Activated naive CD4-positive, alpha-beta T cell treated with anti-CD3 and anti-CD28 coated beads, Interleukin-2, amount 10 ng/mL, durations not matched to agents 7 days and 5 days (primary cell): Measurements from ENCODE around the gene ALOX5.
"Not testable (repeated sequence)": the region's sequence is repeated elsewhere in the genome, so short reads cannot be mapped to it uniquely, and the experiment has no call there.

Source experiments
- CTCF ChIA-PET: fragments of 350-600 bp; sonication (Branson Sonifier 250); formaldehyde crosslinking; loops from one replicate; lab custom pipeline; 2021; ENCODE audit warnings: antibody characterized with exemption; lab: Charles Lee
- DNase-seq: peaks from one replicate; pipeline ENCODE4 v3.0.0-alpha.2; 2020
- H3K27ac Mint-ChIP-seq: one replicate; pipeline ENCODE4 v1.8.0; 2021; ENCODE audit warnings: mild to moderate bottlenecking, moderate library complexity, mixed read lengths
- H3K27me3 Mint-ChIP-seq: one replicate; pipeline ENCODE4 v1.8.0; 2021; ENCODE audit warnings: mild to moderate bottlenecking, mixed read lengths
- H3K36me3 Mint-ChIP-seq: one replicate; pipeline ENCODE4 v1.8.0; 2021; ENCODE audit warnings: mixed read lengths
- H3K4me1 Mint-ChIP-seq: one replicate; pipeline ENCODE4 v1.8.0; 2021; ENCODE audit warnings: mixed read lengths
- H3K4me3 Mint-ChIP-seq: one replicate; pipeline ENCODE4 v1.8.0; 2021; ENCODE audit warnings: mild to moderate bottlenecking, moderate library complexity, mixed read lengths
- H3K9me3 Mint-ChIP-seq: one replicate; pipeline ENCODE4 v1.8.0; 2021; ENCODE audit warnings: mixed read lengths

Gene ALOX5

GRCh38 chr10:45379891-45380540, 6.0 kb downstream of the ALOX5 start:
- H3K9me3 Mint-ChIP-seq, result no peaks in the 10 kb centered on the region
- CTCF ChIA-PET, result interaction anchor here (1.2 kb wide), 1 partner anchor 85 kb away, joined by 3 read pairs; no protein-coding TSS in a partner anchor
- no peak for DNase-seq
- H3K27me3 Mint-ChIP-seq, result peaks cover 27% of the 10 kb centered on the region
- no peak overlapping the region for H3K27ac Mint-ChIP-seq
- H3K4me3 Mint-ChIP-seq, result no peak overlapping the region
- H3K36me3 Mint-ChIP-seq, result no peaks in the 10 kb centered on the region
- H3K4me1 Mint-ChIP-seq, result peaks cover 18% of the 10 kb centered on the region

GRCh38 chr10:45380903-45381620, 7.0 kb downstream of the ALOX5 start:
- Mint-ChIP-seq H3K4me3 (no peak overlapping the region), H3K36me3 (peaks cover 2% of the 10 kb centered on the region), H3K4me1 (peaks cover 9% of the 10 kb centered on the region), H3K9me3 (no peaks in the 10 kb centered on the region), H3K27ac (no peak overlapping the region), H3K27me3 (peaks cover 25% of the 10 kb centered on the region)
- CTCF ChIA-PET, result interaction anchor here (1.2 kb wide), 1 partner anchor 84 kb away, joined by 3 read pairs; no protein-coding TSS in a partner anchor
- no peak for DNase-seq

- Mint-ChIP-seq H3K27me3 (peaks cover 26% of the 10 kb centered on the region), H3K36me3 (peaks cover 5% of the 10 kb centered on the region), H3K4me3 (no peak overlapping the region), H3K27ac (no peak overlapping the region), H3K9me3 (no peaks in the 10 kb centered on the region), H3K4me1 (no peaks in the 10 kb centered on the region)
- no peak for DNase-seq
- CTCF ChIA-PET, result no interaction called here
Measured at GRCh38 chr10:45382591-45382990, 8.6 kb downstream of the ALOX5 start.

- CTCF ChIA-PET, result no interaction called here
- peaks cover 6% of the 10 kb centered on the region for H3K36me3 Mint-ChIP-seq
Measured at GRCh38 chr10:45383682-45384330, 9.8 kb downstream of the ALOX5 start.

GRCh38 chr10:45386657-45387056, 12.6 kb downstream of the ALOX5 start:
- H3K4me1 Mint-ChIP-seq, result no peaks in the 10 kb centered on the region
- H3K36me3 Mint-ChIP-seq, result peaks cover 7% of the 10 kb centered on the region
- no peak overlapping the region for H3K4me3 Mint-ChIP-seq
- H3K9me3 Mint-ChIP-seq, result peaks cover 6% of the 10 kb centered on the region
- CTCF ChIA-PET, result no interaction called here
- no peak overlapping the region for H3K27ac Mint-ChIP-seq
- peaks cover 27% of the 10 kb centered on the region for H3K27me3 Mint-ChIP-seq
- no peak for DNase-seq

More at GRCh38 chr10:45383682-45384330, 9.8 kb downstream of the ALOX5 start:
- peaks cover 1% of the 10 kb centered on the region for H3K9me3 Mint-ChIP-seq
- no peaks in the 10 kb centered on the region for H3K4me1 Mint-ChIP-seq
- DNase-seq, result no peak
- no peak overlapping the region for H3K27ac Mint-ChIP-seq
- no peak overlapping the region for H3K4me3 Mint-ChIP-seq
- H3K27me3 Mint-ChIP-seq, result peaks cover 27% of the 10 kb centered on the region

GRCh38 chr10:45387096-45387893, 13.3 kb downstream of the ALOX5 start:
- DNase-seq, result no peak
- Mint-ChIP-seq H3K4me1 (no peaks in the 10 kb centered on the region), H3K36me3 (peaks cover 7% of the 10 kb centered on the region), H3K27ac (no peak overlapping the region), H3K4me3 (no peak overlapping the region), H3K27me3 (peaks cover 27% of the 10 kb centered on the region), H3K9me3 (peaks cover 6% of the 10 kb centered on the region)
- CTCF ChIA-PET, result no interaction called here

- peaks cover 10% of the 10 kb centered on the region for H3K9me3 Mint-ChIP-seq
- peaks cover 27% of the 10 kb centered on the region for H3K27me3 Mint-ChIP-seq
- DNase-seq, H3K36me3 Mint-ChIP-seq, CTCF ChIA-PET, H3K27ac Mint-ChIP-seq, H3K4me1 Mint-ChIP-seq, H3K4me3 Mint-ChIP-seq: not testable (repeated sequence)
Measured at GRCh38 chr10:45389671-45390070, 15.7 kb downstream of the ALOX5 start.

GRCh38 chr10:45391636-45392035, 17.6 kb downstream of the ALOX5 start:
- H3K36me3 Mint-ChIP-seq, result peaks cover 11% of the 10 kb centered on the region
- H3K4me1 Mint-ChIP-seq, H3K4me3 Mint-ChIP-seq, CTCF ChIA-PET, DNase-seq, H3K27ac Mint-ChIP-seq: not testable (repeated sequence)
- H3K9me3 Mint-ChIP-seq, result peaks cover 18% of the 10 kb centered on the region
- H3K27me3 Mint-ChIP-seq, result peaks cover 25% of the 10 kb centered on the region

- Mint-ChIP-seq H3K4me1 (no peaks in the 10 kb centered on the region), H3K27me3 (peaks cover 16% of the 10 kb centered on the region), H3K36me3 (peaks cover 16% of the 10 kb centered on the region), H3K9me3 (peaks cover 13% of the 10 kb centered on the region), H3K27ac (no peak overlapping the region), H3K4me3 (no peak overlapping the region)
- CTCF ChIA-PET, result no interaction called here
- no peak for DNase-seq
Measured at GRCh38 chr10:45395554-45395953, 21.5 kb downstream of the ALOX5 start.

GRCh38 chr10:45398595-45398994, 24.6 kb downstream of the ALOX5 start:
- H3K4me1 Mint-ChIP-seq, result no peaks in the 10 kb centered on the region
- H3K27me3 Mint-ChIP-seq, result peaks cover 32% of the 10 kb centered on the region
- H3K27ac Mint-ChIP-seq, result no peak overlapping the region
- DNase-seq, result no peak
- CTCF ChIA-PET, result interaction anchor here (1.0 kb wide), 1 partner anchor 67 kb away, joined by 3 read pairs; no protein-coding TSS in a partner anchor
- peaks cover 17% of the 10 kb centered on the region for H3K36me3 Mint-ChIP-seq
- H3K9me3 Mint-ChIP-seq, result peaks cover 13% of the 10 kb centered on the region
- H3K4me3 Mint-ChIP-seq, result no peak overlapping the region

GRCh38 chr10:45399113-45399512, 25.1 kb downstream of the ALOX5 start:
- CTCF ChIA-PET, result no interaction called here
- H3K27me3 Mint-ChIP-seq, result peaks cover 37% of the 10 kb centered on the region
- peaks cover 9% of the 10 kb centered on the region for H3K9me3 Mint-ChIP-seq
- no peak overlapping the region for H3K27ac Mint-ChIP-seq
- DNase-seq, result no peak
- H3K4me1 Mint-ChIP-seq, result peaks cover 5% of the 10 kb centered on the region
- H3K4me3 Mint-ChIP-seq, result no peak overlapping the region
- peaks cover 17% of the 10 kb centered on the region for H3K36me3 Mint-ChIP-seq

- DNase-seq, result no peak
- H3K4me3 Mint-ChIP-seq, result no peak overlapping the region
- H3K27ac Mint-ChIP-seq, result no peak overlapping the region
- CTCF ChIA-PET, result no interaction called here
- H3K36me3 Mint-ChIP-seq, result peaks cover 2% of the 10 kb centered on the region
- no peaks in the 10 kb centered on the region for H3K9me3 Mint-ChIP-seq
- peaks cover 62% of the 10 kb centered on the region for H3K27me3 Mint-ChIP-seq
- peaks cover 5% of the 10 kb centered on the region for H3K4me1 Mint-ChIP-seq
Measured at GRCh38 chr10:45403151-45403550, 29.1 kb downstream of the ALOX5 start.

- no peaks in the 10 kb centered on the region for H3K9me3 Mint-ChIP-seq
- CTCF ChIA-PET, result no interaction called here
- peaks cover 2% of the 10 kb centered on the region for H3K36me3 Mint-ChIP-seq
- H3K4me3 Mint-ChIP-seq, result no peak overlapping the region
- no peak overlapping the region for H3K27ac Mint-ChIP-seq
- peaks cover 69% of the 10 kb centered on the region for H3K27me3 Mint-ChIP-seq
- DNase-seq, result no peak
- peaks cover 5% of the 10 kb centered on the region for H3K4me1 Mint-ChIP-seq
Measured at GRCh38 chr10:45404087-45404769, 30.2 kb downstream of the ALOX5 start.
